ENCODE measurements around the gene HMGCR.

HMGCR gene

DNA sequence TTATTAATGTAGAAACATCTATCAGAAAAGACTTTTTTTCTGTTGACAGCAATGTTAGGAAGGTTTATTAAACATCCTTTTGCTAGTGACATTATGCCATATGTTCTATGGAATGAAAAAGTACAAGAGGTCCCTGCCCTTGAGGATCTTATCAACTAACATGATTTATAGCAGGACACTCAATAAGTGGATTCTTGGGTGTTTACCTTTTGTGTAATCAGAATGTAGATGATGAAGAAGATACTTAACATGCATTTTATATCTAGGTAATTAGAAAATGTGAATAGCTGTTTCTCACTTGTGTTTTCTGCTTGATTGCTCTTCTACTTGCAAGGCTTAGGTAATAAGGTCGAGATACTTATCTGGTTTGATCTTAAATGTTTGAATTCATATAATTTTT lies 4.9 kb downstream of the HMGCR start:
- no peak for DNase-seq

- DNase-seq, result no peak
Measured at GRCh38 chr5:75342836-75343235, 5.8 kb downstream of the HMGCR start.

- DNase-seq, result no peak
Measured at GRCh38 chr5:75348241-75348640, 11.2 kb downstream of the HMGCR start.

- DNase-seq, result no peak
Measured at GRCh38 chr5:75349663-75350062, 12.6 kb downstream of the HMGCR start.

- DNase-seq, result no peak
Measured at GRCh38 chr5:75351139-75351926, 14.3 kb downstream of the HMGCR start.

DNA sequence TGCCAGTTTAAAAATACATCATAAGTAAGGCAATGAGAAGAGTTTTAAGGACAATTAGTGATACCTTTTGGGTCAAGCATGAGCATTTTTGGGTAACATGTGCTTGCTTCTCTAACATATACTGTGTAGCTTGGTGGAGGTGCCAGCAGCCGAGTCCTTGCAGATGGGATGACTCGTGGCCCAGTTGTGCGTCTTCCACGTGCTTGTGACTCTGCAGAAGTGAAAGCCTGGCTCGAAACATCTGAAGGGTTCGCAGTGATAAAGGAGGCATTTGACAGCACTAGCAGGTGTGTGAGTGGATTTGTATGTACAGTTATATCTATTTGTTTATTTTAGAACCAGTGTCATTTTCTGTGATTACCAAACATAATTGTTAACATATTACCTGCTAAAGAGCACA lies 18.2 kb downstream of the HMGCR start:
- DNase-seq, result no peak

DNA sequence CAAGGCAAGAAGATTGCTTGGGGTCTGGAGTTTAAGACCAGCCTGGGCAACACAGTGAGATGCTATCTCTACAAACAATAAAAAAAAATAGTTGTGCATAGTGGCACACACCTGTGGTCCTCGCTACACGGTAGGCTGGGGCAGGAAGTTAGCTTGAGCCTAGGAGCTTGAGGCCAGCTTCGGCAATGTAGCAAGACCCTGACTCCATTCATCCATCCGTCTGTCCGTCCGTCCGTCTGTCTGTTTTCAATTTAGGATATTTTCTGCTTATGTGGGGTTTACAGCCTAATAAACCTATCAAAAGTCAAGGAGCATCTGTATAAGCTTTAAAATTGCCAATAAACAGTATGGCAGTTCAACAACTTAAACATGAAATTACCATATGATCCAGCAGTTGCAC lies 19.7 kb downstream of the HMGCR start:
- DNase-seq, result no peak

GRCh38 chr5:75358117-75358516 lies 21.1 kb downstream of the HMGCR start:
- DNase-seq, result no peak

DNA sequence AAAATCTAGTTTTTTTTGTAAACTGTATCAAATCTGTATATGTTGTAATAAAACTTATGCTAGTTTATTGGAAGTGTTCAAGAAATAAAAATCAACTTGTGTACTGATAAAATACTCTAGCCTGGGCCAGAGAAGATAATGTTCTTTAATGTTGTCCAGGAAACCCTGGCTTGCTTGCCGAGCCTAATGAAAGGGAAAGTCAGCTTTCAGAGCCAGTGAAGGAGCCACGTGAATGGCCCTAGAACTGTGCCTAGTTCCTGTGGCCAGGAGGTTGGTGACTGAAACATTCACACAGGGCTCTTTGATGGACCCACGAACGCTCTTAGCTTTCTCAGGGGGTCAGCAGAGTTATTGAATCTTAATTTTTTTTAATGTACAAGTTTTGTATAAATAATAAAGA lies 24.3 kb downstream of the HMGCR start:
- DNase-seq, result no peak

DNA sequence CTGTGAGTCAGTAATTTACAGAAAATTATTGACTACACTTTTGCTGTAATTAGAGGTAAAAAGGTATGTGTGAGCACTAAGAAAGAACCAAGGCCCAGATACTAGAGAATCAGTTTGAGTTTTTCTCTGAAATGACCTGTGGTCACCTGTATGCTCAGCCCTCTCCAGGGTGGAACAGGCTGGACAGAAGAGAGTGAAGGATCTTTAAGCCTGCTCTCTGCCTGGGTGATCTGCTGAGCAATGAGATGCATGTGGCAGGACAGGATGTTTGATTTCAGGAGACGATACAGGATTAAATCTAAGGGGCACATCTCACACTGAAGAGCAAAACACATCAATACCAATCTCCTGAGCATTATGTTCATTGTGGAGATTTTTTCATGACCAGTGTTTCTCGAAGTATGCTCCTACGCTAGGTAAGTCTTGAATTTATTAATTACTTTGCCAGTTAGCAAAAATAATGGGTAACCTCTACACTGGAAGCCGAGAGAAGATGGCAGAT lies 25.5 kb downstream of the HMGCR start:
- DNase-seq, result no peak

- no peak for DNase-seq
Measured at GRCh38 chr5:75363111-75363510, 26.1 kb downstream of the HMGCR start.

DNA sequence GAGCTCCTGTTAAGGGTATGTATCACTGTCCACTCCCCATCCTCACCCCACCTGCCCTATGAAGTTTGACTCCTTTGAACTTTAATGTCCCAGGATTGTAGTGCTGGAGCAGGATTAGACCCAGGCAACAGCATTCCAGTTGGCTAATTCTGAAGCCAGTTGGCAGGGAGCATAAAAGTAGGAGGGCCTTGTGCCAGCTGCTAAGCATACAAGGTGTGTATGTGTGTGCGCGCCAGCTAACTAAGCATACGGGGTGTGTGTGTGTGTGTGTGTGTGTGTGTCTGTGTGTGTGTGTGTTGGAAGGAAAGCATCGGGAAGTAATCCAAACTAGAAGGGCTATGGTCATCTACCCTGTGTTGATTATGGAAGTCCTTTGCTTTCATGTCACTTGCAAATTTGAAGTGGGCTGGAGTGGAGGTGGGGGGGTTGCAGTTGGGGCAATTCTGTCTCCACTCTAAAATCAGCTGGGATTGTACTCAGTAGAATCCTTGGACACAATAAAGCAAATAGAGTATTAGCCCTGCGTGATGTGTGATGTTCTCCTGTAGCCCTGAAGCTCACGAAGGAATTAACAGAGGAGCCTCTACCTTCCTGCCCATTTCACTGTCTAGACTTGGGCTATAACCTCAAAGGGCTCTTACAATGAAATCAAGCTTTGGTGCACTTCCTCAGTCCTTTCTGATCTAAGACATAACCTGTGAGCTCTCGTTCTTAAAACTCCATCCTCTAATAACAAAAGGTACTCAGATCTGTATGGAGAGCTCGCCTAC lies 26.9 kb downstream of the HMGCR start:
- DNase-seq, result no peak

DNA sequence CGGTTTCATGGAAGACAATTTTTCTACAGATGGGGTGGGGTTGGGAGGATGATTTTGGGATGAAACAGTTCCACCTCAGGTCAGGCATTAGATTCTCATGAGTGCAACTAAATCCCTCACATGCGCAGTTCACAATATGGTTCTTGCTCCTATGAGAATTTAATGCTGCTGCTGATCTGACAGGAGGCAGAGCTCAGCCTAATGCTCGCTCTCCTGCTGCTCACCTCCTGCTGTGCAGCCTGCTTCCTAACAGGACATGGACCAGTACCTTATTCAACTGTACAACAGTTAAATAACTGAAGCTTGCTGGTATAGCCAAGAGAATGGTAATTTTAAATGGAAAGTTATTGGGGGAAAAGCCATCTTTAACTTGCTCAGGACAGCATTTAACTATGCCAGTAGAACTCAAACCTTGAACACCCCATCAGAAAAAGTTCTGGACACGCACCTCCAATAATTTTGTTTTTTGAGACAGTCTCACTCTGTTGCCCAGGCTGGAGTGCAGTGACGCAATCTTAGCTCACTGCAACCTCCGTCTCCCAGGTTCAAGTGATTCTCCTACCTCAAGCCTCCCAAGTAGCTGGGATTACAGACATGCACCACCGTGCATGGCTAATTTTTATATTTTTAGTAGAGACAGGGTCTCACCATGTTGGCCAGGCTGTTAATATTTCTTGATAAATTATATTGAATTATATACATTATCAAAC lies 27.7 kb downstream of the HMGCR start:
- DNase-seq, result no peak

DNA sequence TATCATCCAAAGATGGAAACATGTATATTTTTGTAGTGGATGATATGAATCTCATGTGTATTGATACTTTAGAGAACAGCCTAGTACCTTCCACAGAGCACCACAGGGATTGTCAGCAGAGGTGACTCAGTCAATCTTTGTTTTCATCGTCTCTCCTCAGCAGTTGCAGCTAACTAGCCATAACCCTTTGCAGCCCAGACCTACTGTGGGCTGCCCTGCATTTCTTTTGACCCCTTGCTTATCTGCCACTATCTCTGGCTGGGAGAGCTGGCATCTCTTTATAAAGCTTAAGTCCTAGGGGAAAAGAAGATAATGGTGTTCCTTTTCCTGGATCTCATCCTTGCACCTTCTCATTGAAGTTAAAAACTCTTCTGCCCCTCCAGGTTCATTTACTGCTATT lies 28.7 kb downstream of the HMGCR start:
- DNase-seq, result no peak

GRCh38 chr5:75366787-75367186 lies 29.8 kb downstream of the HMGCR start:
- DNase-seq, result no peak

DNA sequence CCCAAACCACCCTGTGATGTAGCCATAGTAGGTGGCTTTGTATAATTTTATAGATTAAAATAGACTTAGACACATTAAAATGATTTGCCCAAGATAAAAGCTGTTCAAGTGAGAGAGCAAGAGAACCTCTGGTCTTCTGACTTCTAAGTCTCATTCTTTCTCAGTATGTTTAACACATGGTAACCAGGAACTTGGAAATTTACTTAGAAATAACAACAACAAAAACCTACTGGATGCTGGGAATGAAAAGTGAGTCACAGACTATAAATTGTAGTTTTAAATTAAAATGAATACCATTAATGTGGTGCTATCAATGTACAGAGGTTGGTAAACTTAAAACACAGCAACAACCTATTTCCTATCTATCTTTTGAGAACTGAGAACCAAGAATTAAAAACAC lies 30.4 kb downstream of the HMGCR start:
- no peak for DNase-seq

GRCh38 chr5:75368391-75368790 lies 31.4 kb downstream of the HMGCR start:
- no peak for DNase-seq

DNA sequence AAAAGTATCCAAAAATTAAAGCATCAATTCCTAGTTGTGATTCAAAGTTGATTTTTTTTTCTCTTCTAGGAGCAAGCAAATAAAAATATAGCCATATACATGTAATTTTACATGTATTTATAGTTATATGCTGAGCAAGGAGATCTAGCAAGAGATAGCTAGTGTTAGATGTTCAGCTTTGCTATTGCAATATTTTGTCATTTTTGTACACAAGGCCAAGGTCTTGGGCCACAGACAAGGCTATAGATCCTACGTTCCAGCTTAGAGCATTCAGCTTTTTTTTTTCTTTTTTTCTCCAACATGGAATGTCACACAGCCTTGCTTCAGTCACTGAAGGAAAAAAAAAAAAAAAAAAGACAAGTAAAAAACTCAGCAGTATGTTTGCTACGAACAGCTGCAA lies 36.8 kb downstream of the HMGCR start:
- no peak for DNase-seq

GRCh38 chr5:75374394-75374814 lies 37.4 kb downstream of the HMGCR start:
- DNase-seq, result no peak

GRCh38 chr5:75375414-75375813 lies 38.4 kb downstream of the HMGCR start:
- DNase-seq, result no peak

GRCh38 chr5:75380099-75380498 lies 43.1 kb downstream of the HMGCR start:
- no peak for DNase-seq

GRCh38 chr5:75381456-75381855 lies 44.4 kb downstream of the HMGCR start:
- no peak for DNase-seq

DNA sequence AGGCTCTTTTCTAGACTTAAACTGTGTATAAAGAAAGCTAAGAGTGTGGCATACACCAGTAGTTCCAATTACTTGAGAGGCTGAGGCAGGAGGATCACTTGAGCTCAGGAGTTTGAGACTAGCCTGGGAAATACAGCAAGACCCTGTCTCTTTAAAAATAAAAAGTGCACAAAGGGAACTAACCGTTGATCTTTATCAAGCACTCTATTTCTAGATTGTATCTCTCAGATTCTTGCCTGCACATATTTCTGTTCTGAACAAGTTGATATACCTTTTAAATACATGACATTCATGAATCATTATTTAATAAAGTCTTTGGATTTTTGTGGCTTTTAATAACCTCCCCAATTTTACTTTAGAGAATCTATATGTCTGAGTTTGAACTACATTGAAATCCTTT lies 47.2 kb downstream of the HMGCR start:
- no peak for DNase-seq

- DNase-seq, result no peak
Measured at GRCh38 chr5:75387806-75388205, 50.8 kb downstream of the HMGCR start.

All from NCI-H345 (cell line).